ENCODE results near the gene TEKT4.

DNA sequence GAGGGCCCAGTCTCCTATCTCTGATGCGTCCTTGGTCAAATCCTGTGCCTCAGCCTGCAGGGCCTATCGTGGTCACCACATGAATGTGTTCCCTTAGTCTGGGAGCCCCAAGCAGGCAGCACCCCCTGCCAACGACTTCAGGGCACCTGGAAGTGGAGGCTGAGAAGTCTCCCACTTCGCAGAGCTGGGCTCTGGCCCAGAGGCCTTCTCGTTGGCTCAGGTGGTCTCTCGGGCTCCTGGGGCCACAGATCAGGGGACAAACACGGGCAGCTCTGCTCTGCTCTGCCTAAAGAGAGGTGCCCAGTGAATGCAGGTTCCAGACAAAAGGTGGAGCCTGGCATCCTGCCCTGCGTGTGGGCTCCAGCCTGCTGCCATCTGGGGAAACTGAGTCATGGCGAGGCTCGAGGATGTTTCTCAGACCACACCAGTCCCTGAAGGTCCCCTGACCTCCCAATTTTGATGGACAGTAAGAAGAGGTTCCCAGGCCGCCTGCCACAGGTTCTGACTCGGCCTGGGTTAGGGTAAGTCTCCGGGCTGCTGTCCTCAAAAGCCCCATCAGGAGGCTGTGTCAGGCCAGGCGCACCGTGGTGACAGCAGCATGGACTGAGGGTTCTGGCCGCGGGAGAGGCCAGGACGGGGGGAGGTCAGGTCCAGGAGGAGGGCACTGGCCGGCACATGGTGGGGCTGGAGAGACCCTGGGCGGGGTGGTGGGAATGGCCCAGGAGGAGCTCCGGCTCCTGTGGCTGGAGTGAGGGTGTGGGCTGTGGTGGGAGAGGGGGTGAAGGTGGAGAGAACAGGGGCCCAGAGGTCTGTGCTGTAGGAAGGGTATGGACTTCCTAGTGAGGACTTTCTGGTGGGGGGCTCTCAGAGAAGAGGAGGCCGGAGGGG is 1.4 kb upstream of the TEKT4 start:
- TF ChIP-seq, protein P1, sequence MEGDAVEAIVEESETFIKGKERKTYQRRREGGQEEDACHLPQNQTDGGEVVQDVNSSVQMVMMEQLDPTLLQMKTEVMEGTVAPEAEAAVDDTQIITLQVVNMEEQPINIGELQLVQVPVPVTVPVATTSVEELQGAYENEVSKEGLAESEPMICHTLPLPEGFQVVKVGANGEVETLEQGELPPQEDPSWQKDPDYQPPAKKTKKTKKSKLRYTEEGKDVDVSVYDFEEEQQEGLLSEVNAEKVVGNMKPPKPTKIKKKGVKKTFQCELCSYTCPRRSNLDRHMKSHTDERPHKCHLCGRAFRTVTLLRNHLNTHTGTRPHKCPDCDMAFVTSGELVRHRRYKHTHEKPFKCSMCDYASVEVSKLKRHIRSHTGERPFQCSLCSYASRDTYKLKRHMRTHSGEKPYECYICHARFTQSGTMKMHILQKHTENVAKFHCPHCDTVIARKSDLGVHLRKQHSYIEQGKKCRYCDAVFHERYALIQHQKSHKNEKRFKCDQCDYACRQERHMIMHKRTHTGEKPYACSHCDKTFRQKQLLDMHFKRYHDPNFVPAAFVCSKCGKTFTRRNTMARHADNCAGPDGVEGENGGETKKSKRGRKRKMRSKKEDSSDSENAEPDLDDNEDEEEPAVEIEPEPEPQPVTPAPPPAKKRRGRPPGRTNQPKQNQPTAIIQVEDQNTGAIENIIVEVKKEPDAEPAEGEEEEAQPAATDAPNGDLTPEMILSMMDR (IDR thresholded peaks at IDR 0.05; ENCODE audit: low read depth, low read length, poor library complexity, severe bottlenecking) = no peak
- no peak for TF ChIP-seq EZH2phosphoT487 (IDR thresholded peaks at IDR 0.05; ENCODE audit: borderline replicate concordance, low read length)
